Stimulated activated CD8-positive, alpha-beta memory T cell treated with anti-CD3 and anti-CD28 coated beads, Interleukin-15, amount 100 ng/mL, for 24 hours (primary cell): Measurements from ENCODE around the gene IGF1R.

ENCODE experiments used
- DNase-seq: peaks from one replicate; pipeline ENCODE4 v3.0.0-alpha.2; 2020; ENCODE audit warnings: low read depth

The IGF1R gene

DNA sequence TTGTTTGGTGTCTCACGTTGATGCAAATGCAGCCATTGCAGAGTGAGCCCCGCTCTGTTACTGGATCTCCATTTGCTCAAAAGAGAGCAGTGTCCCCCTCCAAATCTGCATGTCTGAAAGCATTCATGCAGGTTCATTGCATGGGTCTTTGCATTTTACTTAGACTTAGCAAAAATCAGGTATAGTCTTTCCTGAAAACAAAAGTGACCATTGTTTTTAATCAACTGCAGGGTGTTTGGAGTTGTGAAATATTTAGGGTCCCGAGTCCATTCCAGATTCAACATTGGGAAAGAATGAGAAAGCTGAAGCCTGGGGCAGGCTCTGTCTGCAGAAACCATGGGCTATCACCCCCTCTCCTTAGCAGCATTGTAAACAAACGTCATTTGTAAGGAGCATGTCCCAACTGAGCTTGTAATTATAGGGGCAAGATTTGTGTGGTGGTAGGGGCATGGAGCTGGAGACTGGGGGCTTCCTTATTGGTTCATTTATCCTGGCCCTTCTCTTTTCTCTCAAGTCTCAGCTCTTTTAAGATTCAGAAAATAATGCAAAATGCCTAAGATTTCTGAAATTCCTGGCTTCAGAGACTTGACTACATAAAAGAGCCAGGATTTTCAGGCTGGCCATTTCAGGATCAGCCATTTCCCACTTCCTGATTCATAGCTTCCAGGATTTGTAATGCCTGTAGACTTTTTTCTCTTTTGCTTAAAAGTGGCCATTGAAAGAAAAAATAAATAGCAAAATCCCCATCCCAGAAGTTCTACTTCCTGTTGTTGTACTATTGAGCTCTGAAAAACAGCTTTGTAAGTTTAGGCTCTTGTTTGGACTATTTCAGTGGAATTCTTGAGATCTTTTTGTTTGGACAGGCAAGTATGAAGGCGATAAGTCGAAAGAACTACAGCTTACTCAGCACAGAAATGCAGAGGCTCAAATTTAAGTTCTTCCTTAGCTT is 23.0 kb downstream of the IGF1R start:
- no peak for DNase-seq

DNA sequence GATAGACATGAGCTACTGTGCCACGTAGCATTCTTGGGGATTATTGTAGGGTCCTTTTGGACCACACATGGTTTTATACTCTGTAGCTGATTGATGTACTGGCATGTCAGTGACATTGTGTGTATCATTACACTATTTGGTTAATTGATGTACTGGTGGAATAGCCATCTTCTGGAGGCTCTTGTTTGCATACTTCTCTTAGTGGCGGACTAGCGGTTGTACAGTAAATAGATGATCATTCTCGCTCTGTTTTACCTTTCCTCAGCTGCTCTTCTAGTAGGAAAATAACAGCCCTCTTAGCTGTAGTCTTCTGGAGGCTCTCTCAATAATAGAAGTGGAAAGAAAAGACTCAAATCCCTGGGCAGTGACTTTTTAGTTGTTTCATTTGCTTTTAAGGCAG is 24.8 kb downstream of the IGF1R start:
- no peak for DNase-seq

DNA sequence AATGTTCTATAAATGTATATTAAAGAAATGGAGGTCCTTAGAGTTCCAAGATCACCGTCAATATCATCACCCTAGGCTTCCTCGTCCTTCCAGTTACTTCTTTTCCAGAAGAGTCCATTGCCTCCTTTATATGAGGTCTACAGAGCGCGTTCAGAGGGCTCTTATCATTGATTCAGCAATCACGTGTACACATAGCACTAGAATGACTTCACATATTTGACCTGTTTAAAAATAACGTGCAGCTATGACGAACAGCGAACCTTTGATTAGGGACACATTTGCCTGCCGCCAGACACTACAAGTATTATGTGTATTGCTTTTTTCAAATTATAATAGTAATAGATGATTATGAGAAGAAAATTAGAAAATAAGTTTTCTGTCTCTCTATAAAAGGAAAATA is 26.0 kb downstream of the IGF1R start:
- DNase-seq = no peak

DNA sequence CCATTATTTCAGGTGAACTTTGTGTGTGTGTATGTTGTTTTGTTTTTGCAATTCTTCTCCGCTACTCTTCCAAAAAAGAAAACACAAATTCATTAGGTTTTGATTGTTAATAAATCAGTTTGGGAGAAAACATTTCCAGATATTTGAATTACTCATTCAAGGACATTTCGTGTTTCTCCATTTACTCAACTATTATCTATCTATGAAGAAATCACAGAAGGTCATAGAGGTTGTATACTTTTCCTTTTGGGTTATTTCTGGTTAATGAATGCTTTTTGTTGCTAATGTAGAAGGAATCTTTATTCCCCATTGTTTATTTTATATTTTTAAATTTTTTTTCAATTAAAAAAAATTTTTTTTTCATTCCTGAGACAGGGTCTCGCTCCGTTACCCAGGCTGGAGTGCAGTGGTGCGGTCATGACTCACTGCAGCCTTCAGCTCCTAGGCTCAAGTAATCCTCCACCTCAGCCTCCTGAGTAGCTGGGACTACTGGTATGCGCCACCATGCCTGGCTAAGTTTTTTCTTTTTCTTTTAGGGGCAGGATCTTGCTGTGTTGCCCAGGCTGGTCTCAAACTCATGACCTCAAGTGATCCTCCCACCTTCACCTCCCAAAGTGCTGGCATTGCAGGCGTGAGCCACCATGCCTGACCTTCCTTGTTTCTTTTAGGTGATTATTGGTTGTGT is 28.4 kb downstream of the IGF1R start:
- no peak for DNase-seq

DNA sequence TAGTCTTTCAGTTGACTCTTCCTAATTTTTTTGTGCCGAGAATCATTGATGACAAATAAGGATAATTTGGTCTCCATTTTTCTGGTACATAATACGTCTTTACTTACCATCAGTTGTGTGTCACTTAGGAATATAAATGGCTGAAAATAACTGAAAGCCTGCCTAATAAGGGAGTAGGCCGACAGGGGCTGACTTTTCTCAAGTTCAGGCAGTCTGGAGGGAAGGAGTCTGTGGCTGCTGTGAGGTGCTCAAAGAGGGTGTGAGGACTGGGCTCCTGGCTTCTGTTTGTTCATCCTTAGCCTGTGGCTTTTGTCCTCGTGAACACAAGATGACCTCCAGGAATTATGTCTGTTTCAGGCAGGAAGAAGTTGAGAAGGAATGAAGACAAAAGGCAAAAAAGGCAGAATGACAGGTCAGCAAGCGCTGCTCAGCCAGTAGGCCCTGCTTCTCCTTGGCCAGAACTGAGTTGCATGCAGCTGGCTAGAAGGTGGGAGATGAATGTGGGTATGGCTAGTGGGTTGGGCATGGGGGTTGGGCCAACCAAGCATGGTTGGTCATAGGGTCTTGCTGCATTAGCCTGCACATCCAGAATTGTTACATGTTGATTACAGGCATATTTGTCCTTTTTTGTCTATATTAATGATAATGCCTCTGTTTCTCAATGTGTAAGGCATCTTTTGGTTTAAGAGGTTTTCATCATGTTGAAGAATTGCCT is 29.2 kb downstream of the IGF1R start:
- DNase-seq = no peak

DNA sequence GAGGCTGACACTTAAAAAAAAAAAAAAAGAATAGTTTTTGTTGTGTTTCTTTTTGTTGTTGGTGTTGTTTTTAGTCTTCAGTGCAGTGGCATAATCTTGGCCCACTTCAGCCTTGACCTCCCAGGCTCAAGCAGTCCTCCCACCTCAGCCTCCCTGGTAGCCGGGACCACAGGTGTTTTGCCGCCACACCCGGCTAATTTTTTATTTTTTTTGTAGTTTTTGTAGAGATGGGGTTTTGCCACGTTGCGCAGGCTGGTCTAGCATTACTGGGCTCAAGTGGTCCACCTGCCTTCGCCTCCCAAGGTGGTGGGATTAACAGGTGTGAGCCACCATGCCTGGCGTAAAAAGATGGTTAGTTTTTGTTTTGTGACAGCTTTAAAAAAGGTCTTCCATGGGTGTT is 30.1 kb downstream of the IGF1R start:
- no peak for DNase-seq

DNA sequence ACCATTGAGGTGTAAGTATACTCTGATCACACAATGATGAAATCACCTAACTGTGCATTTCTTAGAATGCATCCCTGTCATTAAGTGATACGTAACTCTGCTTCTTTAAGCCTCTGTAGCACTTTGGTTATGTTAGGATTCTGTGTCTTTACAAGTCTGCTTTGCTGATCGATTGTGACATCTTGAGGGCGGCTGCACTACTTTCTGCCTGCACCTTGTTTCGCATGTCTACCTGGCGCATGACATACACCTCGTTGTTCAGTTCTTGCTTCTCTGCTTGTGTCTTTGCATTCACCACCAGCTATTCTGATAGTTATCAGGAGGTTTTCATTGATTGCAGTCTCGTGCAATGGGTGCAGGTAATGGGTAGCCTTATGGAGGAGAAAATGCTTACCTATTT is 32.7 kb downstream of the IGF1R start:
- no peak for DNase-seq

DNA sequence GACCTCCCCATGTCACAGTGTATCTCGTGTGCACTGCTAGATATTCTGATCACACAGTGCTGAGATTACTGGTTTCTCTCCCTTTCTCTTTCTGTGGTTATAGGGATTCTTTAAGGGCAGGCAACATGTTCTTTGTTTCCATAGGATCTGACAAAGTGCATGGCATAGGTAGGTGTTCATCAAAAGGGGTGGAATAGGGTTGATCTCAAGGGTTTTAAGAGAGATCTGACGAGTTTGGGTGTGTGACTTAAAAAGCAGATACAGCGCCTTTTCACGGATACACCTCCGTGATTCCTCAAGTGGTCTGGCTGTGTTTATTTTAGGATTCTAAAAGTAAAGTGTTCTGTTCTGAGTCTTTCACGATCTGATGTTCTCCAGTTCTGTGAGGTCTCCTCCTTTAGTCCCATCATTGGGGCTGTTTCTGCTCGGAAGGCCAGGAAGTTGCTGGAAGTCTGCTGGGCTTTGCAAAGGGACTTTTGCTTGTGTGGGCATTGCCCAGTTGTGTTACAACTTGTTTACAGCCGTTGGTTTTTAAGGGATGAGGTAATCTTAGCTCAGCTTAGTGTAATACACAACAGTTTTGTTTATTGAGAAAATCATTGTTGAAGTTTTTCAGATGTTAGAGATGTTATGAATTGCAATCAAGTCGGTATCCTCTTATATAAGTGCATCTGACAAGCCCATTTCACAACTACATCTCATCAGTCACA is 34.8 kb downstream of the IGF1R start:
- no peak for DNase-seq

DNA sequence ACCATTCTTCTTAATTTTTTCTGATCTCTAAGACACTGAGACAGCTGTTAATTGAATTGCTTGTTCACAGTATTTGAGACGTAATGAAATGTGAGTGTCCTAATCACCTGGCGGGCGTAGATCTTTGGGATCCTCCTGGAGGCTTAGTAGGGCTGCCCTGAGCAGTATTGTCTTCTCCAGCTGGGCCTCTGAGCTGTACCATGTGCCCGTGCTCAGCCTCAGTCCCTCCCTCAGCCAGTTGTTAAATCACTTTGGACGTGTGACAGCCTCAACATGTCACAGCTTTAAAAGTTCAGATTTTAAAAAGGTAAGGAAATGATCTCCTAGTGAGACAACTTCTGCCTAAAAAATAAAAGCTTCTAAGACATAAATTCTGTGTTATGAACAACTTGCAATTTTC is 35.5 kb downstream of the IGF1R start:
- no peak for DNase-seq

DNA sequence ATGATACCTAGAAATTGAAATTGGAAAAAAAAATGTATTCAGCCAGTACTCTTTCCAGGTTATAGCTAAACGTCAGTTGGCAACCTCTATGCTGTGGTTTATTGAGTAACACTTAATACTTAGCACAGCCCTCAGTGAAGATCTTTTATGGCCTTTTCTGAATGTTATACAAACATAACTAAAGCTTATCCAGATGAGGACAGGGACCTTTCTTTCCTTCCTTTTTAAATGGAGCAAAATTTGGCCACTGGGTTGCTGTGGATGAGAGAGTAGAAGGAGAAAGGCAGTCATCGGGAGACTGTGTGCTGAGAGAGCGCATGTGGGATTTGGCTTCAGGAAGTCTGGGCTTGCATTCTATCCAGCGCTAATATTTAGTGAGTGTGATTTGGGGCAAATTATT is 36.1 kb downstream of the IGF1R start:
- no peak for DNase-seq

DNA sequence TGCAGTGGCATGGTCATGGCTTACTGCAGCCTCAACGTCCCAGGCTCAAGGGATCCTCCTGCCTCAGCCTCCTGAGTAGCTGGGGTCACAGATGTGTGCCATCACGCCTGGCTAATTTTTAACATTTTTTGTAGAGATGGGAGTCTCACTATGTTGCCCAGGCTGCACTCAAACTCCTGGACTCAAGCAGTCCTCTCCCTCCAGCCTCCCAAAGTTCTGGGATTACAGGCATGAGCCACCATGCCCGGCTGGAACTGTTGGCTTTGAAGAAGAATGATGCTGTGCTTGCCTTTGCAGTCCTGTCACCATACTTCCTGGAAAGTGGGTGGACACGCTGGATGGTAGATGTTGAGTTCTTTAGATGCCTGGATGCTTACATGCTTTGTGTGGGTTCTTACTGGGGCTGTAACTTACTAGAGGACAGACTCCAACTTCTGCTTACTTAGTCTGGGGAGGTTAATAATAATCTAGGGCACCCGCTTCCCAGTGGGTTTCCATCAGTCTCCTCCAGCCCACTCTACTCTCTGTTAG is 36.7 kb downstream of the IGF1R start:
- no peak for DNase-seq

DNA sequence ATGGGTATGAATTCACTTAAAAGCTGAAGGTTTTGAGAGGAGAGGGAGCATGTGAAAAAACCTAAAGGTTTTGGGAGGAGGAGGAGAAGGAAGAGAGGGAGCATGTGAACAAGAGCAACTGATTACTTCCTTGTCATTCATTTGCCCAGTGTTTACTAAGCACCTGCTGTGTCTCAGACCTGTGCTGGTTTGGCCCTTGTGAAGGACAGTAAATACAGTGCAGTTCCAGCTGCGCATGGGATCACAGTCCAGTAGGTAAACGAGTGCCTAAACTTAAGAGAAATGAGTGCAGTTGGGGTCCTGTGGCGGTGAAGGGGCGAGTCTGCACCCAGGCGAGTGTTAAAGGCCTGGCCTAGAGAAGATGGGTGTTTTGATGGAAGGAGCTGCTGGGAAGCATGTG is 38.6 kb downstream of the IGF1R start:
- no peak for DNase-seq

DNA sequence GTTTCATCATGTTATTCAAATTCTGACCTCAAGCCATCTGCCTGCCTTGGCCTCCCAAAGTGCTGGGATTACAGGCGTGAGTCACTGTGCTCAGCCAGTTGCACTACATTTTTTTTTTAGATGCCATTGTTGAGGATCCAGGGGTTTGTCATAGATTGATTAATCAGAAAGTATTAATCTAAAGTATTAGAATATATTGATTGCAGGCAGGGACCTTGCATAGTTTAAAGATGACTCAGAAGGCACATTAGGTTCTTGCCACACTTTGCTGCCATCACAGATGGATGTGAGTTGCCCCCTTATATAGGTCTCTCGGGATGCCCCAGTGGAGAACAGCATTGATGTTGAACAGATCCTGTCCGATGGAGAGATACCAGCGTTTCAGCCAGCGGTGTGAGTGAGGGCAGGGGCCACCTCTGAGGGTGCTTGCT is 41.1 kb downstream of the IGF1R start:
- DNase-seq = no peak

DNA sequence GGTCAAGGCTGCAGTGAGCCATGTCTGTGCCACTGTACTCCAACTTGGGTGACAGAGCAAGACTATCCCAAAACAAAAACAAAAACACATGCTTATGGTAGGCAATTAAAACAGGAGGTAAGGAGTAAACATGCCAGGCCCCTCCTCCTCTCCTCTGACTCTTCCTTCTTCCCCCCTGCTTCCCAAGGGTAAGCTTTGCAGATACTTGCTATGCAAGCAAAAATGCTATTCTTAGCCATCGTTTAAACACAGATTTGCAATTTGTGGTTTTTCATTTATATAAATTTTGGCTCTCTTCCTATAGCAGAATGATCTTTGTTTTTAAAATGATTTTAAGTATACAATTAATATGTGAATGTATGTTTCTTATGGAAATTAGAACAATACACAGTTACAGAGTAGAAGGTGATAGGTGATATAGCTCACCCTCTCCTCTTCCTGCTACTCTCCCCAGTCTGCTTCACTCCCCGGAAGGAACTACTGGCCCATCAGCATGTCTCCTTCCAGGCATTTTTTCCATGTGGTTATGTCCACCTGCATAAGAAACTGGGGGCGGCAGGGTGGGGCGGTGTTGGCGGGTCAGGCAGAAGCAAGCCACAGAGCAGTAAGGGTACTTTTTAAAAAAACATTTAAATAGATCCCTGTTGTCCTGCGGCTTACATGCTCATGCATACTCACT is 42.1 kb downstream of the IGF1R start:
- no peak for DNase-seq

DNA sequence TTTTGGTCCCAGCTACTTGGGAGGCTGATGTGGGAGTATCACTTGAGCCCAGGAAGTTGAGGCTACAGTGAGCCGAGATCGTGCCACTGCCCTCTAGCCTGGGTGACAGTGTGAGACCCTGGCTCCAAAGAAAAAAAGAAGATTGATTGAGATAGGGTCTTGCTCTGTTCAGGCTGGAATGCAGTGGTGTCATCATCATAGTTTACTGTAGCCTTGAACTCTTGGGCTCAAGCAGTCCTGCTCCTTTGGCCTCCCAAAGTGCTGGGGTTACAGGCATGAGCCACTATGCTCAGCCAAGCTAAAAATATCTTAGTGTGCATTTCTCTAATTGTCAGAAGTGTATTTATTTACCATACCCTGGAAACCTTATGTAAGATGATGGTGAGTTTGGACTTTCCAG is 43.9 kb downstream of the IGF1R start:
- no peak for DNase-seq

DNA sequence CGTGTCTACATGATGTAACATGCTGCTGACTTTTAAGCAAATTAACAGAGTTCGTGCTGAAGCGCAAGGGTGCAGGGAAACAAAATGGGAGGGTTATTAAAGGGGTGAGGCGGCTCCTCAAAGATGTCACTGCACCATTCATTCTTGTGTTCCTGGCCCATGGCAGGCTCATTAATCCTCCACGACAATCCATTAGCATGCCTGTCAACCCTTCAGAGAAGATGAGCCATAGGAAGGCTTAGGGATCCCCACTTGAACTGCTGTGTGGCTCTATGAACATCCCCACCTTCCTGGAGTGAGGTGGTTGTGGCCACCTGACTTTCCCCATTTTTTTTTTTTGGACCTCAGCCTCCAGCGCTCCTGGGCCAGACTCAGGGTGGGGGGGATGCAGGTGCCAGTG is 45.8 kb downstream of the IGF1R start:
- no peak for DNase-seq

DNA sequence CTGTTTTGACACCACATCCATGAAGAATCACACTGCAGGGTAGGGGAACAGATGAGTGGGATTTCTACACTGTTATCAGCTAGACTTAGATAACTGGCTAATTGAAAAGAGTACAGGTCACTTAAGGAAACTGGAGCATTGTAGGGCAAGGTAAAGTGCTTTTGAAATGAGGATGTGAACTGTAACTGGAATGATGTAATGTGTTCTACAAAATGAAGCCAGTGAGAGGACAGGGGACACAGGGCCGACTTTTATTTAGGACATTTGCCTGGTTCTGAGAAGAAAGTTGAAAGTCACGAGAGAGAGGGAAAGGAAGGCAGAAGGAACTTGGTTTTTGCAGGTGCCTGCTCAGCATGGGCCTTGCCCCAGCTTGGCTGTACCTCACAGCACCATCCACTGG is 50.5 kb downstream of the IGF1R start:
- DNase-seq = no peak

DNA sequence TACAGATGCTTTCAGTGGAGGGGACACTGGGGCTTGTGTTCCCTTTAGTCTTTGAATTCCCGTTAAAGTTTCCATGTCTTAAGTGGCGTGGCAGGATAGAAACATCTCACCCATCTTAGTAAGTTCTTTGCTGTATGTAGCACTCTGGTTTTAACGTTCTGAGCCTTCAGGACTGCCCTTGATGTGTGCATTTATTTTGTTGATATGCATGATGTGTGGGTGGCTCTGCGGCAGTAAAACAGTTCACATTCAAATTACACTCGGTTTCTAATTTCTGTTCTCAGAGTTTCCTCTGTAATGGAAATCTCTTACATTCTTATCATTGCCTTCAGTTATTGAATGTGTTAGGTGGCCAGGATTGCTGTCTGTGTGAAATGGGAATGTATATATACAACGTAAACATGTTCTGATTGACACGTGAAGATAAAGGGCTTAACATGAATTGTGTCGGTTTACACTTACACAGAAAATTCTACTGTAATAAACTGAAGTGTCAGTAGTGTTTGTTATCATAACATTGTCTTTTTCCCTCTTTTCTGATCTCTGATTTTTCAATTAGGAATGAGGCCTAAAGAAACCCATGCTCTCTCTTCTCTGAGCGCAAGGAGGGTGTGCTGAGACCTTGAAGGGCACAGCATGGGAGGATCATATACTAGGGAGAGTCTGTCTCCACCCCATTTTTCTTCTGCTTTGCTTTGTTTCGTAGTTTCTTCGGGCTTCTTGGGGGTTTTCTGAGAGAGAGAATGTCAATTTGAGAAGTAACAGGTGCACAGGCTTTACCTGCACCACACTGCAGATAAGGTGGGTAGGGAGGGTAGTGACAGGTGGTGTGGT is 51.5 kb downstream of the IGF1R start:
- DNase-seq = no peak

DNA sequence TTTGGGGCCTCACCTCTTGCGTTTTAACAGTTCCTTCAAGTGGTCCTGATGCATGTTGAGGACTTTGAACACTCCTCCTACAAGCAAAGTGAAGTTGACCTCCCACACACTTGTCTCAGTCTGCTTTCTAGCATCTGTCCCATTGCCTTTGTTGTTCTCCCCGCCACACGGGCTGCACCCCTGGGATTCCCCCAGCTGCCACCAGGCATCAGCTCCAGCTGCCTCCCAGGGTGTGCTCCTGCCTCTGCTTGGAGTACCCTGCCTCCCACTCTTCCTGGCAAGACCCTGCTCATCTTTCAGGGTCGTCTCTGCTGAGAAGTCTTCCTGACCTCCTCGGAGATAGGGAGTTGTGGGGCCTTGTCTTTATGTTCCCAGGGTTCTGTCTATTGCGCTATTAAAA is 52.2 kb downstream of the IGF1R start:
- no peak for DNase-seq

DNA sequence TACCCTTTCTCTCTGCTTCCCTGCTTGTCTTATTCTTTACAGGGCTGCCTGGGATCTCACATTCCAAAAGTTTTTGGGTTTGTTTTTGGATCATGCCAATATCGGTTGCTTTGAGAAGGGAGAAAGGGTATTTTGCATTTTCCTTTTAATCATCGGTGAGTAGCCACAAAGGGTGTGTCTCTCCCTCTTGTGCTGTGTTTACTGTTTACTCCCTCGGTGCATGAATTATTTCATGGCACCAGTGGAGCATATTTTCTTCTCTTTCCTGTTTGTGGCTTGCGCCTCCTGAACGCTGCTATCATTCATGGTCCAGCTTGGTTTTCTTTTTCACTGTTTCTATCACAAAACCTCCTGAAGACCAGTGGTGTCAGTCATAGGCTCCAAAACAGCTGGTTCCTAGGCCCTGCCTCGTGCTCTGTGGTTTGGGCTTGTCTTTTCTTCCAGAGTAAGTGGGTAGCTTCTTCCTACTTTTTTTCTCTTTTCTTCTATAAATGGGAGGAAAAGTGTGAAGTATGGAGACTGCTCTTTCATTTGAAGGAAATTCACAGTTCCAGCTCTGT is 54.9 kb downstream of the IGF1R start:
- no peak for DNase-seq
